ENCODE data around the gene SNHG17.
A peak's percentile ranks its signal among the peaks of the same experiment; 100 is the strongest.
"Not testable (repeated sequence)": the region's sequence is repeated elsewhere in the genome, so short reads cannot be mapped to it uniquely, and the experiment has no call there.

SNHG17 gene

DNA sequence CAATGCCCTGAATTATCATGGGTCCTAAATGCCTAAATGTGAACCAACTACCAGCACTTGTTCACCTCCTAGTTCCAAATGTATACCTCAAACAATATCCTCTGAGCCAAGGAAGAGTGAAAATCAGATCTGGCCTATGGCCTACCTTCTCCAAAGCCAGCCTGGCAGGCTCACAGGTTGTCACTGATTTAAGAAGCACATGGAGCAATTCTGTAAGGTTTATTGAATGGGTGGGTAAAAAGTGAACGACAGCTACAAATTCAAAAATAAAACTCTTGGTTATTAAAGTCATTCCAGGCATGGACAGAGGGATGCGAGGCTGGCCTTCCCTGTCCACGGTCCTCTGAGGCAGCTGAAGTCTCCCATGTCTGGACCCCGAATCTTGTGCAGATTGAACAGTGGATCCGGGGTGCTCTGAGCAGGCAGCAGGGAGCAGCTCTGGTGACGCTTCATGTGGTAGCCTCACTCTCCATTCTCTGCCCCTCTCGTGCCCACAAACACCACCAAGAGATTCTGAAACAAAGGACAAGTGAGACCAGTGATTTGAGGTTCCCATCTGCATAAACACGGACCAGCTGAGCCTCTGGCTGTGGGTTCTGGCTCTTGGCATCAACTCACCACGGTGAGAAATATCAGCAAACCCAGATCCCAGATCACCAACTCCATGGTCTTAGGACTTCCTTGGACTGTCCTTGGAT, 14.6 kb downstream of the SNHG17 start:
- no peak for DNase-seq (ENCODE audit: low spot score)

- peak; percentile 63 for DNase-seq (ENCODE audit: low spot score)
Measured at GRCh38 chr20:38418509-38419204, 16.5 kb downstream of the SNHG17 start.

DNA sequence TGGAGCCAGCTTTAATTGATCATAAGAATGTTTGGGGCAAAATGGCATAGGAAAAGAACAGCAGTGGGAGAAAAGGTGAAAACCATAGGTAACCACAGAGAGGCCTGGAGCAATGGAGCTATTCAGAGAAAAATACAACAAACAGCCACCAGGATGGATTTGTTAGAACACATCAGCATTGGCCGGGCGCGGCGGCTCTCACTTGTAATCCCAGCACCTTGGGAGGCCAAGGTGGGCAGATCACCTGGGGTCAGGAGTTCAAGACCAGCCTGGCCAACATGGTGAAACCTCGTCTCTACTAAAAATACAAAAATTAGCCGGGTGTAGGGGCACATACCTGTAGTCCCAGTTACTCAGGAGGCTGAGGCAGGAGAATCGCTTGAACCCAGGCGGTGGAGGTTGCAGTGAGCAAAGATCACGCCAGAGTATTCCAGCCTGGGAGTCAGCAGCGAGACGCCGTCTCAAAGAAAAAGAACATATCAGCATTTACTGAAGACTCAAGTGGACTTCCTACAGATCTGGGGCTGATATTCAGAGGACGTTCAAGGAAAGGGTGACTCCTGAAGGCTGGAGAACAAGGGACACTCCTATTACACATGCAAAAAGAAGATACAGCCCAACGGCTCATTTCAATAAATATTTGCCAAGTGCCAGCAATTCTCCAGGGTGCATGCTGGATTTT, 20.2 kb downstream of the SNHG17 start:
- DNase-seq (ENCODE audit: low spot score): no peak

DNA sequence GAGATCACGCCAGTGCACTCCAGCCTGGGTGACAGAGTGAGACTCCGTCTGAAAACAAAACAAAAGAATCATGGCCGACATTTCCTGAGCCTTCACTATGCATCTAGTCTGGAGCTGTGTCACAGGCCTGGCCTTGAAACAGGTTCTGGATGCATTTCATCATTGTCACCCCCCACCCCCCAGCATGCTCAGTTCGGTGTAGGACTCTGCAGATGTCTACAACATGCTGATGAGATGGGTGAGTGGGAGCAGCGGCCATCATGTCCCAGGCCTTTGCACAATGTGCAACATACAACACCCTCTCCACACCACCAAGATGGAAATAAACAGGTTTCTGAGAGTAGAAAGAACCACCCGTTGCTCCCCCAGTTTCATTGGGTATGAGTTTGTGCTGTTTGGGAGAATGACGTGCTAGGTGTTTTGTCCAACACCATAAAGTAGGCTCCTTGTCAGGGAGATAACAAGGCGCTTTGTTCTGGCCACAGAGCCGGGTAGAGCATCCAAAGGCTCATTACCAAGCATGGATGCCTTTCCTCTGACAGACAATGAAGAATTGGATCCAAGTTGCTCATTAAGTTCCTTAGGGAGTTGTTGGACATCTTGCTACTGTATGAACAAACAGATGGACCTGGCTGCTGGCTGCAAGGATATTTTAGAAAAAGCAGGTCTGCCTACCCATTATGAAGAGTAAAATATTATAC, 22.1 kb downstream of the SNHG17 start:
- DNase-seq (ENCODE audit: low spot score): peak; percentile 45

GRCh38 chr20:38407822-38408221, 27.3 kb downstream of the SNHG17 start:
- not testable (repeated sequence) for DNase-seq (ENCODE audit: low spot score)

GRCh38 chr20:38407321-38407720, 27.8 kb downstream of the SNHG17 start:
- DNase-seq (ENCODE audit: low spot score): no peak

GRCh38 chr20:38406476-38406875, 28.7 kb downstream of the SNHG17 start:
- DNase-seq (ENCODE audit: low spot score): no peak

- no peak for DNase-seq (ENCODE audit: low spot score)
Measured at GRCh38 chr20:38405132-38405531, 30.0 kb downstream of the SNHG17 start.

GRCh38 chr20:38404016-38404415, 31.1 kb downstream of the SNHG17 start:
- no peak for DNase-seq (ENCODE audit: low spot score)

DNA sequence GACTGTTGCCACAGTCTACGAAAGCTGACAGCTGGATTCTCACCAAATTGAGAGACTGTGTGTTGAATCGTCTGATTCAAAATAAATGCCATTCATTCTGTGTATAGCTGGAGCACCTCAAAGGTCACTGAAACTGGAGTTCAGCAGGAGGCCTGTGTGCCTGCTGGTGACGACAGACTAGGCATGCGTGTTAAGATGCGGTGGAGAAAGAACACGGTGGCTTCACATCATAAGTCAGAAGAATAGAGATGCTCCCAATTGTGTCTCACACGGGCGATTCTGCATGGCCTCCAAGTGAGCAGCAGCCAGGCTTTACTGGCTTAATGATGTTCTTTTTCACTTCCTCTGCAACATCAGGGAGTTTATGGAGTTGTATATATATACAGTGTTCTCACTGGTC, 32.3 kb downstream of the SNHG17 start:
- no peak for DNase-seq (ENCODE audit: low spot score)

DNA sequence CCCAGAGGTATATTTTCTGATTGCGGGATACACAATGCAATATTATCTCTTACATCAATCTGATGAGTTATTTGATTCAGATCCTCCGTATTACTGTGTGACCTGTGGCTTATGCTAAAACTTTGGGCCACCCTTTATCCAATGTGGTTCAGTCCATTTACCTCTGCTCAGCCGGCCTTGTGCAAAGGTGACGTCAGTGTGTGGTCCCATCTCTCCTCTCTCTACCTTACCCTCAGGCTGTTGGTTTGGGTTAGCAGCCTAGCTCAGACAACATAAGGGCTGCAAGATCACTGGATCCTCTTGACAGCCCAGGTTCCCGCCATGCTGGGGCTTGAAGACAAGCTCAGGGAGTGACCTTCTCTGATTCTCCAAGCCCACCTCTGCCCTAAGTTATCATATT, 33.0 kb downstream of the SNHG17 start:
- DNase-seq (ENCODE audit: low spot score): no peak

DNA sequence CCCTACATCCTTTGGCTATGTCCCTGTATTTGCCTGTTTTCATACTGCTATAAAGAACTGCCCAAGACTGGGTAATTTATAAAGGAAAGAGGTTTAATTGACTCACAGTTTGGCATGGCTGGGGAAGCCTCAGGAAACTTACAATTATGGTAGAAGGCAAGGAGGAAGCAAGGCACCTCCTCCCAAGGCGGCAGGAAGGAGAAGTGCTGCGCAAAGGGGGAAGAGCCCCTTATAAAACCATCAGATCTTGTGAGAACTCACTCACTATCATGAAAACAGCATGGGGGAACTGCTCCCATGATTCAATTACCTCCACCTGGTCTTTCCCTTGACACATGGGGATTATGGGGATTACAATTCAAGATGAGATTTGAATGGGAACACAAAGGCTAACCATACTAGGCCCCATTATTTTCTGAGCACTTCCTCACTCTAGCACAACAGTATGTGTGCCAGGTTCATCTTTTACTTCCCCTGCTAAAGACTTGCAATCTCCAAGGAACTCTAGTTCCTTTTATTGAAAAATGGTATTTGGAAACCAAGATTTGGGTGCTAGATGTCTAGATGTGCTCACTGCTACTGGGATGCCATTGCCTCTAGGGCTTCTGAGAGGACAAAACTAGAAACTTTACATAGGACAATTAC, 39.3 kb downstream of the SNHG17 start:
- DNase-seq (ENCODE audit: low spot score): not testable (repeated sequence)

DNA sequence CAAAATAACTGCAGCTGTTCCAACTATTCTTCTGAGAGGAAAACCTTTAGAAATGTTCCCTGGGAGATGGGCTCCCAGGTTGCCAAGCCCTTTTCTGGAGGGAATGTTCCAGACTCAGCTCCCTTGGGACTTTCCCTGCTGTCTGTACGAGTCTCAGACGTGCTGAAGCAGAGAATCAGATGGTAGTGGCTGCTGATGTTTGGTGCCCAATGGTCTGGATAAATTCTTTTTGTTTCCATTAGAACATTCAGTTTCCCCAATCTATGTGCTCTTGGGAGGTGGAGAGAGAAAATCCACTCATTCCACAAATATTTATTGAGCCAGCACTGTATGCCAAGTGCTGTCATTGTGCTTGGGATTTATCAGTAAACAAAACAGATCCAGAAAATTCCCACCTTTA, 40.0 kb downstream of the SNHG17 start:
- peak; percentile 40 for DNase-seq (ENCODE audit: low spot score)

GRCh38 chr20:38393259-38393658, 41.9 kb downstream of the SNHG17 start:
- DNase-seq (ENCODE audit: low spot score): no peak

DNA sequence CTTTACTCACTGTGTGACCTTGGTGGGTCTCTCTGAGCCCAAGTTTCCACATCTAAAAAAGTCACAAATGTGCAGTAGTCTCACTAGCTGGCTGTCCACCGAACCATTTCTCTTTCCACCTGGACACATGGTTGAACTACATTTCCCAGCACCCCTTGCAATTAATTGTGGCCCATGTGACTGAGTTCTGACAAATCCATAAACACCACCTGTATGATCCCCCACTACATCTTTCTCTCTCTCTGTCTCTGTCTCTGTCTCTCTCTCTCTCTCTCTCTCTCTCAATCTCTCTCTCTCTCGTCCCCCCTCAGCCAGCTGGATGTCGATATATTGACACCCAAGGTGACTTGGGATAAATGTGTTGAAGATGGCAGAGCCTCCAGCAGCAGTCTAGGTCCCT, 42.8 kb downstream of the SNHG17 start:
- DNase-seq (ENCODE audit: low spot score): no peak

DNA sequence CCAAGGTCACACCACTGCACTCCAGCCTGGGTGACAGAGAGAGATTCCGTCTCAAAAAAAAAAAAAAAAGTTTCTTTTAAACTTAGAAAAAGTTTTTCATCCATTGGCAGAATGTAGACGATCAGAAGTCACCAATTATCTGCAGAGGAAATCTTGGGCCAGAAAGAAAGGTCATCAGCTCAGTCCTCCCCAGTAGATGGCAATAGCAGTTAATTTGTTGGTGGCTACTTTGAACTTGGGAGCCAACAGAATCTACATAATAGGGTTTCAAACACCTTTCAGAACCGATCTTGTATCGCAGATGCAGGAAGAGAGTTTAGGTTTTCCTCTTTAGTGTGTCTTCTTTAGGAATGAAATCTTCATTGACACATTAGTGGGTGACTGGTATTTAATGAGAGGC, 47.2 kb downstream of the SNHG17 start:
- no peak for DNase-seq (ENCODE audit: low spot score)

DNA sequence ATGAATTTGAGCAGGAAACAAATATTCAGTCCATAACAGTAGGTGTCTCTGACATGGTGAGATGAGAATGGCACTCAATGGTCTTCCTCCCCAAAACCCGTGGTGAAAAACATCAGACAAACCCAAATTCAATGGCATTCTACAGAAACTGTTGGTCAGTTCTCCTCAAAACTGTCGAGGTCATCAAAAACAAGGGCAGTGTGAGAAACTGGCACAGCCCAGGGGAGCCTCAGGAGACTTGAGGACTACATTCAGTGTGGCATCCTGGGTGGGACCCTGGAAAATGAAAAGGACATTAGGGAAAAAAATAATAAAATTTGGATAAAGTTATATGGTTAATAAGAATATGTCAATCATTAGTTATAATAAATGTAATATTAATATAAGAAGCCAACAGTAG, 48.3 kb downstream of the SNHG17 start:
- no peak for DNase-seq (ENCODE audit: low spot score)

- DNase-seq (ENCODE audit: low spot score): no peak
Measured at GRCh38 chr20:38386004-38386403, 49.1 kb downstream of the SNHG17 start.

GRCh38 chr20:38383147-38383546, 52.0 kb downstream of the SNHG17 start:
- DNase-seq (ENCODE audit: low spot score): no peak

GRCh38 chr20:38377838-38378237, 57.3 kb downstream of the SNHG17 start:
- not testable (repeated sequence) for DNase-seq (ENCODE audit: low spot score)

DNA sequence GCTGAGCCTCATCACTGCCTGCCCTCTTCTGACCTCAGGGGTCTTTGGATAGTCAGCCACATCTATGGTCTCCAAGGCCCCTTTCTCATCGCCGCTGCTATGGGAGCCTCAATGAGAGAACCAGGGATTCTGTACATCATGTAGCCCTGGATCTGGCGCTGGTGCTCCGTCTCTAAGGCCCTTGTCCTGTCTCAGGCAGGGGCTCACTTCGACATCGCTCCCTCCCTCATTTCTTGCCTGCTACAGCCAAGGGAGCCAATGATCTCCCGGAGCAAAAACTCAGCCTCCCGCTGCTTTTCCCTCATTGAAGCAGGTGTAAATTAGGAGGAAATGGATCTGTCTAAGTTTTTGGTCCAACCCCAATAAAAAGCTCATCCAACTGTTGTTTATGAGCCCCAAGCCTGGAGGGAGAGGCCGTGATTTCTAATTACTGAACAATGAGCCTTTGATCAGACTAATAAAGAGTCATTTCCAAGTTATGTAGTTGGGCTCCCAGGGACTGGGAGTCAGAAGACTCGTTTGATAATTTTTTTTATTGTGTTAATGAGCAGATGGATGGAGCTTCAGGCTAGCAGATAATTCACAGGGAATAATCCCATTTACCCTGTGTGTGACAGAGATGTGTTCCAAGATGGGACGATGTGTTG, 58.0 kb downstream of the SNHG17 start:
- DNase-seq (ENCODE audit: low spot score): no peak

DNA sequence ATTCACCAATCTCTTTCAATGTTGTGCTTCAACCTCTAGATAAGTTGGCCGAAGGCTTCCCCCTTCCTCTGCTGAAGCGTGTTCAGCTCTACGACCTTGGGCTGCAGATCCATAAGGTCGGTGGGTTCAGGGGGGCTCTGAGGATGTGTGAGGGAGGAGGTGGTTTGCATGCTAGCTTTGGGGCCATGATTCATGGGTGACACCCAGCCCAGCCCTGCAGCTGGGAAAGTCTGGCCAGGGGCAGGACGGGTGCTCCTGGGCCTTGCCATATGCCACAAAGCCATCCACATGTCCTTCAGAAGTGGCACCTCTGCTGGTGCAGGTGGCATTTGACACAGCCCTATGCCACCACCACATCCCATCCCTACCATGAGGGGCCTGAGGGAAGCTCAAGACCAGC, 61.2 kb downstream of the SNHG17 start:
- no peak for DNase-seq (ENCODE audit: low spot score)

Measured in AG20443 (cell line).